Measurements from ENCODE around the gene C12orf76. TPM values are rescaled to one million over a fixed set of nuclear protein-coding genes. Genes with fewer than 3 reads are reported as not detected.

C12orf76 gene
- total and polyA plus RNA-seq, 9 of the 15 experiments (the other 6 are each of a cell fraction or from before 2014, with no cell fraction given): 6.3 to 38.6 (median 12.3) TPM

GRCh38 chr12:110079477-110080400 lies 31.4 kb upstream of the C12orf76 start (continued):
- TF ChIP-seq DEAF1 (CRISPR knock-in tag; IDR thresholded peaks at IDR 0.05): no peak
- no peak for TF ChIP-seq NCOA4 (IDR thresholded peaks at IDR 0.05; ENCODE audit: partially characterized antibody)
- no peak for TF ChIP-seq ZNF717 (CRISPR knock-in tag; IDR thresholded peaks at IDR 0.05)
- no peak; the same call in 1 of the 2 replicates for TF ChIP-seq ADNP (tag; IDR thresholded peaks at IDR 0.05)
- no peak for TF ChIP-seq POLR3A (IDR thresholded peaks at IDR 0.05; ENCODE audit: borderline replicate concordance, extremely low read depth, insufficient read depth, insufficient read length)
- 0 out of 2 replicates have a peak, but pooled peaks have one; percentile 60 for TF ChIP-seq ZBTB26 (CRISPR knock-in tag; IDR thresholded peaks at IDR 0.05)
- no peak for TF ChIP-seq POLR3G (IDR thresholded peaks at IDR 0.05; ENCODE audit: extremely low read depth, insufficient read length, insufficient replicate concordance)
- peak; percentile 44; the same call in 1 of the 2 replicates for TF ChIP-seq CHD2 (IDR thresholded peaks at IDR 0.05; ENCODE audit: low read depth, low read length)
- peak; percentile 70; the same call in 1 of the 2 replicates for TF ChIP-seq KLF6 (CRISPR knock-in tag; IDR thresholded peaks at IDR 0.05; ENCODE audit: borderline replicate concordance)
- TF ChIP-seq SMARCE1 (IDR thresholded peaks at IDR 0.05): 0 out of 2 replicates have a peak, but pooled peaks have one; percentile 9
- TF ChIP-seq CBX5 (IDR thresholded peaks at IDR 0.05; ENCODE audit: borderline replicate concordance, low read depth): 0 out of 2 replicates have a peak, but pooled peaks have one; percentile 41
- peak; percentile 79 for TF ChIP-seq ZNF311 (CRISPR knock-in tag; IDR thresholded peaks at IDR 0.05)
- no peak for TF ChIP-seq ZNF407 (IDR thresholded peaks at IDR 0.05; ENCODE audit: low read depth)
- TF ChIP-seq ZNF75A (CRISPR knock-in tag; IDR thresholded peaks at IDR 0.05): no peak

Measured in K562 (cell line).